ENCODE results near the gene PPFIA1. TPM values are rescaled to one million over a fixed set of nuclear protein-coding genes. Genes with fewer than 3 reads are reported as not detected.

The PPFIA1 gene
- total RNA-seq, 1 experiment from 2014 or later, result 75.1 TPM

DNA sequence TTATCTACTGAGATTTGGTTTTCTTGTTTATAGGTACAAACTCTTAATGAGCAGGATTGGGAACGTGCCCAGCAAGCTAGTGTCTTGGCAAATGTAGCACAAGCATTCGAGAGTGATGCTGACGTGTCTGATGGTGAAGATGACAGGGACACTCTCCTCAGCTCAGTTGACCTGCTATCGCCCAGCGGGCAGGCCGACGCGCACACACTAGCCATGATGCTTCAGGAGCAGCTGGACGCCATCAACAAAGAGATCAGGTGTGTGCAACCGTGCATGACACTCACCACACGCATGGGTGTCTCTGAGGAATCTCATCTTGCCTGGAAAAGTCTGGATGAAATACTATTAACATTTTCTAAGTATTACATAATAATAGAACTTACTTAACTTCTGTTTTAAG, 73.1 kb downstream of the PPFIA1 start (continued):
- TF ChIP-seq, protein P1, sequence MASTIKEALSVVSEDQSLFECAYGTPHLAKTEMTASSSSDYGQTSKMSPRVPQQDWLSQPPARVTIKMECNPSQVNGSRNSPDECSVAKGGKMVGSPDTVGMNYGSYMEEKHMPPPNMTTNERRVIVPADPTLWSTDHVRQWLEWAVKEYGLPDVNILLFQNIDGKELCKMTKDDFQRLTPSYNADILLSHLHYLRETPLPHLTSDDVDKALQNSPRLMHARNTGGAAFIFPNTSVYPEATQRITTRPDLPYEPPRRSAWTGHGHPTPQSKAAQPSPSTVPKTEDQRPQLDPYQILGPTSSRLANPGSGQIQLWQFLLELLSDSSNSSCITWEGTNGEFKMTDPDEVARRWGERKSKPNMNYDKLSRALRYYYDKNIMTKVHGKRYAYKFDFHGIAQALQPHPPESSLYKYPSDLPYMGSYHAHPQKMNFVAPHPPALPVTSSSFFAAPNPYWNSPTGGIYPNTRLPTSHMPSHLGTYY (CRISPR knock-in tag; IDR thresholded peaks at IDR 0.05), result no peak

DNA sequence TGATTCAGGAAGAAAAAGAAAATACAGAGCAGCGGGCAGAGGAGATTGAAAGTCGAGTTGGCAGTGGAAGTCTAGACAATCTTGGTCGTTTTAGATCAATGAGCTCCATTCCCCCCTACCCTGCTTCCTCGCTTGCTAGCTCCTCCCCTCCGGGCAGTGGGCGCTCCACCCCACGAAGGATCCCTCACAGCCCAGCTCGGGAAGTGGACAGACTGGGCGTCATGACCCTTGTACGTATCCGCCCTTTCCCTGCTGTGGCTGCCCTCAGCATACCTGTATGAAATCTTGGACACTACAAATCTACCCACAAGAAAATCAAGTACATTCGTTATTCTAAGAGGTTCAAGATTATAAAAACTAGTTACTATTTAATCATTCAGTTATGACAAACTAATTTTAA, 77.7 kb downstream of the PPFIA1 start:
- no peaks in the 10 kb centered on the region for H3K9me3 Mint-ChIP-seq
- H3K27ac Mint-ChIP-seq, result peak overlapping the region; percentile 41; the same call in 1 of the 2 replicates
- peaks cover 56% of the 10 kb centered on the region for H3K36me3 Mint-ChIP-seq
- ATAC-seq (no peak), DNase-seq (ENCODE audit: low spot score) (no peak)
- 0 out of 2 replicates have a peak, but pooled peaks cover 2% of the 10 kb centered on the region for H3K4me1 Mint-ChIP-seq
- ChIA-PET POLR2A (no interaction called here), CTCF (no interaction called here)
- no peaks in the 10 kb centered on the region for H3K27me3 Mint-ChIP-seq (ENCODE audit: low read depth)
- no peak overlapping the region for H3K4me3 Mint-ChIP-seq
- TF ChIP-seq GRHL2 (CRISPR knock-in tag; IDR thresholded peaks at IDR 0.05; ENCODE audit: insufficient replicate concordance, severe bottlenecking) (no peak), TEAD4 (CRISPR knock-in tag; IDR thresholded peaks at IDR 0.05) (no peak), SMAD3 (CRISPR knock-in tag; IDR thresholded peaks at IDR 0.05; ENCODE audit: borderline replicate concordance) (no peak), OVOL2 (CRISPR knock-in tag; IDR thresholded peaks at IDR 0.05; ENCODE audit: borderline replicate concordance) (no peak), KAT7 (CRISPR knock-in tag; IDR thresholded peaks at IDR 0.05; ENCODE audit: borderline replicate concordance) (no peak), HMGA2 (CRISPR knock-in tag; IDR thresholded peaks at IDR 0.05) (no peak), ESRRA (CRISPR knock-in tag; IDR thresholded peaks at IDR 0.05; ENCODE audit: borderline replicate concordance) (no peak), RELA (CRISPR knock-in tag; IDR thresholded peaks at IDR 0.05; ENCODE audit: borderline replicate concordance) (no peak), NR3C1 (CRISPR knock-in tag; conservative IDR thresholded peaks at IDR 0.05; ENCODE audit: low read depth) (no peak), FOXP1 (CRISPR knock-in tag; IDR thresholded peaks at IDR 0.05; ENCODE audit: borderline replicate concordance) (no peak), EMX1 (CRISPR knock-in tag; IDR thresholded peaks at IDR 0.05) (no peak), MYBL2 (CRISPR knock-in tag; IDR thresholded peaks at IDR 0.05) (no peak)
- TF ChIP-seq, protein P2, sequence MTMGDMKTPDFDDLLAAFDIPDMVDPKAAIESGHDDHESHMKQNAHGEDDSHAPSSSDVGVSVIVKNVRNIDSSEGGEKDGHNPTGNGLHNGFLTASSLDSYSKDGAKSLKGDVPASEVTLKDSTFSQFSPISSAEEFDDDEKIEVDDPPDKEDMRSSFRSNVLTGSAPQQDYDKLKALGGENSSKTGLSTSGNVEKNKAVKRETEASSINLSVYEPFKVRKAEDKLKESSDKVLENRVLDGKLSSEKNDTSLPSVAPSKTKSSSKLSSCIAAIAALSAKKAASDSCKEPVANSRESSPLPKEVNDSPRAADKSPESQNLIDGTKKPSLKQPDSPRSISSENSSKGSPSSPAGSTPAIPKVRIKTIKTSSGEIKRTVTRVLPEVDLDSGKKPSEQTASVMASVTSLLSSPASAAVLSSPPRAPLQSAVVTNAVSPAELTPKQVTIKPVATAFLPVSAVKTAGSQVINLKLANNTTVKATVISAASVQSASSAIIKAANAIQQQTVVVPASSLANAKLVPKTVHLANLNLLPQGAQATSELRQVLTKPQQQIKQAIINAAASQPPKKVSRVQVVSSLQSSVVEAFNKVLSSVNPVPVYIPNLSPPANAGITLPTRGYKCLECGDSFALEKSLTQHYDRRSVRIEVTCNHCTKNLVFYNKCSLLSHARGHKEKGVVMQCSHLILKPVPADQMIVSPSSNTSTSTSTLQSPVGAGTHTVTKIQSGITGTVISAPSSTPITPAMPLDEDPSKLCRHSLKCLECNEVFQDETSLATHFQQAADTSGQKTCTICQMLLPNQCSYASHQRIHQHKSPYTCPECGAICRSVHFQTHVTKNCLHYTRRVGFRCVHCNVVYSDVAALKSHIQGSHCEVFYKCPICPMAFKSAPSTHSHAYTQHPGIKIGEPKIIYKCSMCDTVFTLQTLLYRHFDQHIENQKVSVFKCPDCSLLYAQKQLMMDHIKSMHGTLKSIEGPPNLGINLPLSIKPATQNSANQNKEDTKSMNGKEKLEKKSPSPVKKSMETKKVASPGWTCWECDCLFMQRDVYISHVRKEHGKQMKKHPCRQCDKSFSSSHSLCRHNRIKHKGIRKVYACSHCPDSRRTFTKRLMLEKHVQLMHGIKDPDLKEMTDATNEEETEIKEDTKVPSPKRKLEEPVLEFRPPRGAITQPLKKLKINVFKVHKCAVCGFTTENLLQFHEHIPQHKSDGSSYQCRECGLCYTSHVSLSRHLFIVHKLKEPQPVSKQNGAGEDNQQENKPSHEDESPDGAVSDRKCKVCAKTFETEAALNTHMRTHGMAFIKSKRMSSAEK (CRISPR knock-in tag; IDR thresholded peaks at IDR 0.05; ENCODE audit: borderline replicate concordance), result no peak
- TF ChIP-seq, protein P3, sequence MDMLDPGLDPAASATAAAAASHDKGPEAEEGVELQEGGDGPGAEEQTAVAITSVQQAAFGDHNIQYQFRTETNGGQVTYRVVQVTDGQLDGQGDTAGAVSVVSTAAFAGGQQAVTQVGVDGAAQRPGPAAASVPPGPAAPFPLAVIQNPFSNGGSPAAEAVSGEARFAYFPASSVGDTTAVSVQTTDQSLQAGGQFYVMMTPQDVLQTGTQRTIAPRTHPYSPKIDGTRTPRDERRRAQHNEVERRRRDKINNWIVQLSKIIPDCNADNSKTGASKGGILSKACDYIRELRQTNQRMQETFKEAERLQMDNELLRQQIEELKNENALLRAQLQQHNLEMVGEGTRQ (CRISPR knock-in tag; IDR thresholded peaks at IDR 0.05), result no peak
- TF ChIP-seq, protein P4, sequence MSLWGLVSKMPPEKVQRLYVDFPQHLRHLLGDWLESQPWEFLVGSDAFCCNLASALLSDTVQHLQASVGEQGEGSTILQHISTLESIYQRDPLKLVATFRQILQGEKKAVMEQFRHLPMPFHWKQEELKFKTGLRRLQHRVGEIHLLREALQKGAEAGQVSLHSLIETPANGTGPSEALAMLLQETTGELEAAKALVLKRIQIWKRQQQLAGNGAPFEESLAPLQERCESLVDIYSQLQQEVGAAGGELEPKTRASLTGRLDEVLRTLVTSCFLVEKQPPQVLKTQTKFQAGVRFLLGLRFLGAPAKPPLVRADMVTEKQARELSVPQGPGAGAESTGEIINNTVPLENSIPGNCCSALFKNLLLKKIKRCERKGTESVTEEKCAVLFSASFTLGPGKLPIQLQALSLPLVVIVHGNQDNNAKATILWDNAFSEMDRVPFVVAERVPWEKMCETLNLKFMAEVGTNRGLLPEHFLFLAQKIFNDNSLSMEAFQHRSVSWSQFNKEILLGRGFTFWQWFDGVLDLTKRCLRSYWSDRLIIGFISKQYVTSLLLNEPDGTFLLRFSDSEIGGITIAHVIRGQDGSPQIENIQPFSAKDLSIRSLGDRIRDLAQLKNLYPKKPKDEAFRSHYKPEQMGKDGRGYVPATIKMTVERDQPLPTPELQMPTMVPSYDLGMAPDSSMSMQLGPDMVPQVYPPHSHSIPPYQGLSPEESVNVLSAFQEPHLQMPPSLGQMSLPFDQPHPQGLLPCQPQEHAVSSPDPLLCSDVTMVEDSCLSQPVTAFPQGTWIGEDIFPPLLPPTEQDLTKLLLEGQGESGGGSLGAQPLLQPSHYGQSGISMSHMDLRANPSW (CRISPR knock-in tag; conservative IDR thresholded peaks at IDR 0.05; ENCODE audit: low read depth), result no peak
- TF ChIP-seq, protein P5, sequence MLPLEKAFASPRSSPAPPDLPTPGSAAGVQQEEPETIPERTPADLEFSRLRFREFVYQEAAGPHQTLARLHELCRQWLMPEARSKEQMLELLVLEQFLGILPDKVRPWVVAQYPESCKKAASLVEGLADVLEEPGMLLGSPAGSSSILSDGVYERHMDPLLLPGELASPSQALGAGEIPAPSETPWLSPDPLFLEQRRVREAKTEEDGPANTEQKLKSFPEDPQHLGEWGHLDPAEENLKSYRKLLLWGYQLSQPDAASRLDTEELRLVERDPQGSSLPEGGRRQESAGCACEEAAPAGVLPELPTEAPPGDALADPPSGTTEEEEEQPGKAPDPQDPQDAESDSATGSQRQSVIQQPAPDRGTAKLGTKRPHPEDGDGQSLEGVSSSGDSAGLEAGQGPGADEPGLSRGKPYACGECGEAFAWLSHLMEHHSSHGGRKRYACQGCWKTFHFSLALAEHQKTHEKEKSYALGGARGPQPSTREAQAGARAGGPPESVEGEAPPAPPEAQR (CRISPR knock-in tag; IDR thresholded peaks at IDR 0.05), result no peak
- TF ChIP-seq, protein P6, sequence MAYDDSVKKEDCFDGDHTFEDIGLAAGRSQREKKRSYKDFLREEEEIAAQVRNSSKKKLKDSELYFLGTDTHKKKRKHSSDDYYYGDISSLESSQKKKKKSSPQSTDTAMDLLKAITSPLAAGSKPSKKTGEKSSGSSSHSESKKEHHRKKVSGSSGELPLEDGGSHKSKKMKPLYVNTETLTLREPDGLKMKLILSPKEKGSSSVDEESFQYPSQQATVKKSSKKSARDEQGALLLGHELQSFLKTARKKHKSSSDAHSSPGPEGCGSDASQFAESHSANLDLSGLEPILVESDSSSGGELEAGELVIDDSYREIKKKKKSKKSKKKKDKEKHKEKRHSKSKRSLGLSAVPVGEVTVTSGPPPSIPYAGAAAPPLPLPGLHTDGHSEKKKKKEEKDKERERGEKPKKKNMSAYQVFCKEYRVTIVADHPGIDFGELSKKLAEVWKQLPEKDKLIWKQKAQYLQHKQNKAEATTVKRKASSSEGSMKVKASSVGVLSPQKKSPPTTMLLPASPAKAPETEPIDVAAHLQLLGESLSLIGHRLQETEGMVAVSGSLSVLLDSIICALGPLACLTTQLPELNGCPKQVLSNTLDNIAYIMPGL (CRISPR knock-in tag; IDR thresholded peaks at IDR 0.05), result no peak
- TF ChIP-seq, protein P7, sequence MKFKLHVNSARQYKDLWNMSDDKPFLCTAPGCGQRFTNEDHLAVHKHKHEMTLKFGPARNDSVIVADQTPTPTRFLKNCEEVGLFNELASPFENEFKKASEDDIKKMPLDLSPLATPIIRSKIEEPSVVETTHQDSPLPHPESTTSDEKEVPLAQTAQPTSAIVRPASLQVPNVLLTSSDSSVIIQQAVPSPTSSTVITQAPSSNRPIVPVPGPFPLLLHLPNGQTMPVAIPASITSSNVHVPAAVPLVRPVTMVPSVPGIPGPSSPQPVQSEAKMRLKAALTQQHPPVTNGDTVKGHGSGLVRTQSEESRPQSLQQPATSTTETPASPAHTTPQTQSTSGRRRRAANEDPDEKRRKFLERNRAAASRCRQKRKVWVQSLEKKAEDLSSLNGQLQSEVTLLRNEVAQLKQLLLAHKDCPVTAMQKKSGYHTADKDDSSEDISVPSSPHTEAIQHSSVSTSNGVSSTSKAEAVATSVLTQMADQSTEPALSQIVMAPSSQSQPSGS (CRISPR knock-in tag; IDR thresholded peaks at IDR 0.05; ENCODE audit: borderline replicate concordance, low read depth), result no peak
- TF ChIP-seq, protein P8, sequence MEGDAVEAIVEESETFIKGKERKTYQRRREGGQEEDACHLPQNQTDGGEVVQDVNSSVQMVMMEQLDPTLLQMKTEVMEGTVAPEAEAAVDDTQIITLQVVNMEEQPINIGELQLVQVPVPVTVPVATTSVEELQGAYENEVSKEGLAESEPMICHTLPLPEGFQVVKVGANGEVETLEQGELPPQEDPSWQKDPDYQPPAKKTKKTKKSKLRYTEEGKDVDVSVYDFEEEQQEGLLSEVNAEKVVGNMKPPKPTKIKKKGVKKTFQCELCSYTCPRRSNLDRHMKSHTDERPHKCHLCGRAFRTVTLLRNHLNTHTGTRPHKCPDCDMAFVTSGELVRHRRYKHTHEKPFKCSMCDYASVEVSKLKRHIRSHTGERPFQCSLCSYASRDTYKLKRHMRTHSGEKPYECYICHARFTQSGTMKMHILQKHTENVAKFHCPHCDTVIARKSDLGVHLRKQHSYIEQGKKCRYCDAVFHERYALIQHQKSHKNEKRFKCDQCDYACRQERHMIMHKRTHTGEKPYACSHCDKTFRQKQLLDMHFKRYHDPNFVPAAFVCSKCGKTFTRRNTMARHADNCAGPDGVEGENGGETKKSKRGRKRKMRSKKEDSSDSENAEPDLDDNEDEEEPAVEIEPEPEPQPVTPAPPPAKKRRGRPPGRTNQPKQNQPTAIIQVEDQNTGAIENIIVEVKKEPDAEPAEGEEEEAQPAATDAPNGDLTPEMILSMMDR (IDR thresholded peaks at IDR 0.05), result no peak

All from WTC11 (cell line).